Measurements from ENCODE around the gene SIGLECL1.

SIGLECL1 gene

GRCh38 chr19:51252306-51253079, 1.6 kb downstream of the SIGLECL1 start:
- DNase-seq (ENCODE audit: insufficient read length, low spot score) = no peak
- FAIRE-seq = no peak

DNA sequence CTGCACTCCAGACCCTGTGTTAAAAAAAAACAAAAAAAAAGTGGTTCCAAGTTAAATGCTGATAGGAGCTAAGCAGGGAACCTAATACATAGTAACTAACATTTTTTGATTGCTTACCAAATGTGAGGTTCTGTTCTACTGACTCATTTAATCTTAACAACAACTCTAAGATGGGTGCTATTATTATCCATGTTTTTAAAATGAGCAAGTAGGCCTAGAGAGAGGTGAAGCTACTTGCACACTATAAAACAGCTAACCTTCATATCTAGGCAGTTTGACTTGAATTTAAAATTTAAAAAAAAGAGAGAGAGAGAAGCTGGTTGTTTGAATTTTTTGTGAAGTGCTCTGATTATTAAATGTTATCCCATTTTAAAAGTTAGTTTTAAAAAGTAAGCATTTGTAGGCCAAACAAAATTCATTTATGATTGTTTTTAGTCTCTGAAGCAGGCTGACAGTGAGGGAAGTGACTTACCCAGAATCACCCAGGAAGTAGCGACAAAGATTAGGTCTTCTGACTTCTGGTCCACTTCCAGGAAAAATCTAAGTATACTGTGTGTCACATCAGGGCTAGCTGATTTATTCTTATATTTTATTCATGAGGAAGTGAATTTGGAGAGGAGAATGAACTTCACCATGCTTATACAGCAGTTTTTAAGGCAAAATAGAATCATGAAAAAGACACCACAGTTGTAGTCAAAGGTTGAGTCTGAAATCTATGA, 2.4 kb downstream of the SIGLECL1 start:
- DNase-seq (ENCODE audit: insufficient read length, low spot score) (no peak), FAIRE-seq (no peak)

DNA sequence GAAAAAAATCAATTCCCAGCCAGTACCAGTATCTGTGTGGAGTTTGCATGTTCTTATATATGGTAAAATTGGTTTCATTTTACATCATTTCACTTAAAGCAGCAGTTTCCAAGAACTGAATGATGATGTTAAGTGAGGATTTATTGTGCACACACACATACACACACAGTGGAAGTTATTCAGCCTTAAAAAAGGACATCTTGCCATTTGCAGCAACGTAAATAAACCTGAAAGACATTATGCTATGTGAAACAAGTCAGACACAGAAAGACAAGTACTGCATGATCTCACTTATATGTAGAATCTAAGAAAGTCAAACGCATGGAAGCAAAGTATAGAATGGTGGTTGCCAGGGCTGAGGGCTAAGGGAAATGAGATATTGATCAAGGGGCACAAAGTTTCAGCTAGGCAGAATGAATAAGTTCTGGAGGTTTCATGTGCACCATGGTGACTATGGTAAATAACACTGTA, 5.3 kb downstream of the SIGLECL1 start:
- DNase-seq (ENCODE audit: insufficient read length, low spot score) (no peak), FAIRE-seq (no peak)

- DNase-seq (ENCODE audit: insufficient read length, low spot score) (no peak), FAIRE-seq (no peak)
Measured at GRCh38 chr19:51257471-51257870, 6.6 kb downstream of the SIGLECL1 start.

DNA sequence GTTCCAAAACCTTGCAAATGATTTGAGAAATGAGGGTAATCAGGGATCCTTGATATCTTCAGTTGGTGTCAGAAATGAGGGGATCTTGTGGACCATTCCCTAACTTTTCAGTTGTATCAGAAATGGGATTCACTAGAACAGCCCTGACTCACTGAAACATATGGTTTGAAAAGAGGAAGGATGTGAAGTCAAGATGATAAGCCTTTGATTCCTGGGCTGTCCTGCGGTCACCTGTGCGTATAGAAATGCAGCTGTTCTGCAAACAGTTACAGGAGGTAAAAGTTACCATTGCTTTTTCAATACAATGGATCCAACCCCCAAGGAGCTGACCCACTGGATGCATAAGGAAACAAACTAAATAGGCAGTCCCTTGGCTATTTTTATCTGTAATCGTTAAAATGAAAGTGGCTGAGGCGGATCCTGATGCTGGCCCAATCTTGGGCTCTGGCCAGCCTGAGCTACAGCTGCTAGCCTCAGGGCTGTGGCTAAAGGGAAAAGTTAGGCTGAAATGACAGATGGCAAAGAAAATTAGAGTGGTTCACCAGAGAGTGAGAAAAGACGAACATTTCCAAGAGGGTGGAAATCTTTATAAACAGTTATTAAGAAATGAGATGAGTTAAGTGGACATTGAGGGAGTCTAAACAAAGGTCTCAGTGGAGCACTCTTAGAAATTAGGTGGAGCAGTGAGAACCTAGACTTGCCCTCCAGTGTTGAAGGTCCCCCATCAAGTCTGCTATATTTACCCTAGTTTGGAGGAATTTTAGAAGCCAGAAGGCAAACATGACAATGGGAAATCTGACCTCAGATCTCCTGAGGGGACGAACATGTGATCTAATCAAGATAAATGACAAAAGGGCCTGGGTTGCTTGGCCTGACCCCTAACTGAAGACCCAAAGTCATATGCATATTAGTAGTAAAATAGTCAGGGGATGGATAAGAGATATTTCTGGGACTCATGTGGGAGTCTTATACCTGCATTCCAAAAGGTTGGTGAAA, 7.6 kb downstream of the SIGLECL1 start:
- FAIRE-seq = no peak
- DNase-seq (ENCODE audit: insufficient read length, low spot score) = no peak

DNA sequence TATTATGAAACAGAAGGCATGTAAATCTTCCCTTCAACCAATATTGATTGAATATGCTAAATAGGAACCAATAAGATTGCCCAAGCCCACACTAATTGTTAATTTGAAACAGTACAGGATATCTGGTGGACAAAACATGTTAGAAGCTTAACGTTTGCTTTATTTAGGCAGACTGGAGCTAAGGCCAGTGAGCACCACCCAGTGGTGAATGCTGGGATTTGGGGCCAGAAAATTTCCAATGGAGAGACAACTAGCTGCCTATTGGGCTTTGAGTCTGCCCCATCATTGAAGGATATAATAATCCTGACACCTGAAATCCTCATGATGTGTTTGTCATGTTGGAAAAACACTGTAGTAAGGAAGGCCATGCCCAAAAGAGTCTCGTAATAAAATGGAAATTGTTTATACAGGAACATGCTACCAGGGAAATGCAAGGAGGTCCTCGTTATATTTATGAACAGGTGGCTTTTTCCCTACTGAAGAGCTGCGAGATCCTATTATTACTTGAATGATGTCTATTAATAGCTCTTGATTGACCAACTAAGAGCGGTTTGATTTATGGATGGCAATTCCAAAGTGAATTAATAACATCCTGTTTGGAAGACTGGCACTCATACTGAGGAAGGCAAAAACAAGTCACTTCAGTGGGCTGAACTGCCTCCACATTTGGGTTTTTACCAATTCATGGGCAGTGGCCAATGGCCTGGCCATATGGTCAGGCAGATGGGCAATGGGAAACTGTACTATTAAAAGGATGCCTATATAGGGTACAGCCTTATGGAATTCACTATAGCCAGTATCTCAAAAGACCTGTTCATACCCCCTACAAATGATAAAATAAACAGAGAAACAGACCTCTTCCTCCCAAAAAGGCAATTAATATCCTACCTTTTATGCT, 8.7 kb downstream of the SIGLECL1 start:
- peak; percentile 69 for FAIRE-seq
- peak; percentile 17 for DNase-seq (ENCODE audit: insufficient read length, low spot score)

DNA sequence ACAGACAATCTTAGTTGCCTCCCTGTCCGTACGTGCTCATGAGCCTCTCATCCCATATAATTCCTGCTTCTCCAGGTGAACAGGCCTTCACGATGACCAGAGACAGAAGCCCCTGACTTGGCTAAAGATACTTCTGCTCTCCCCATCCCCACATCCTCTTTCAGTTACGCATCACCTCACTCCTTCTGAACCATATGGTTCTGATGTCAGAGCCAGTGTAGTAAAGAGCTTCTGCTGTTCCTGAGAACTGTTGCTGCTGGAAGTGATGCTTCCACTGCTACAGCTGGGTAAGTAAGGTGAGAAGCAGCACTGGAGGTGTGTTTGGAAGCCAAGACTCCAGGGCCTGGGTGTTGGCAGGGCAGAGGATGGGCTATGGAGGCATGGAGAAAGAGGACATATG, 12.9 kb downstream of the SIGLECL1 start:
- no peak for DNase-seq (ENCODE audit: insufficient read length, low spot score)
- FAIRE-seq = no peak

DNA sequence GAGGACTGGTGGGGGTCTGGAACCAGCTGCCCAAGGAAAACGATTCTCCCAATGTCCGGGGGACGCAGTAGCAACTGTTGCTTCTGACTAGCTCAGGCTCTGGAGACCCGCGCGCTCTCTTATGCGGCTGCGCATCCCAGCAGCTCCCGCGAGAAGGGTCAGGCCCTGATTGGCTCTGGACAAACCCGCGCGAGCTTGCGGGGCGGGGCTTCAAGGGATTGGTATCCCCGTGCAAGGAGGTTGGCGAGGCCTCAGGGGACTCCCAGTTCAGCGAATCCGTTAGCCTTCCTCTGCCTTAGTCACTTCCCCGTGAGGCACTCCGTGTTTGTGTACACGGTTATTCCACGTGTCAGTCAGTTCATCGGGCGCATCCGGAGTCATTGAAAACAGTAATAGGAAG, 20.2 kb downstream of the SIGLECL1 start:
- no peak for FAIRE-seq

DNA sequence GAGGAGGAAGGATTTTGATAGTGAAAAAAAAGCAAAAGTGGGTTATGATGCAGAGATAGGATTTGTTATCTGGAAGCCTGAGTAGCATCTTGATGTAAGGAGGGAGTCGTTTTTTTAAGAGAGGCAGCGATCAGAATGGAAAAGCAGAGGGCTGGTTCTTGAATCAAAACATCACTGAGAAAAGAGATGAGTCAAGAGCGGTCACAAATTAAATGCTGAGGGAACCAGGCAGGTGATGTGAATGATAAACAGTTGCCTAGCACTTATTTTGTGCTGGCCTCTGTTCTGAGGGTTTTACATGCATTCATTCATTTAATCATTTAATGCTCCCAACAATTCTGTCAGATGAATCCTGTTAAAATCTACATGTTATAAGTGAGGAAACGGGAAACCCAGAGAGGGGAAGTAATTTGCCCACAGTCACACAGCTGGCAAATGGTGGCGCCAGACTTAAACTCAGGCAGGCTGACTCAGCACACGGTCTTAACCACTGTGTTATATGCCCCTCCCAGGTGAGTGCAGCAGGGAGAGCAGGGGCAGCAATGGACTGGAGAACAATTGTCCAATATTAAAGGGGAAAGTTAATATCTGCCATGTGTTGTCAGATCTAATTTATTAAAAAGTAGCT, 21.4 kb downstream of the SIGLECL1 start:
- no peak for DNase-seq (ENCODE audit: insufficient read length, low spot score)
- no peak for FAIRE-seq

More for the DNA sequence above, 20.2 kb downstream of the SIGLECL1 start:
- no peak for DNase-seq (ENCODE audit: insufficient read length, low spot score)

DNA sequence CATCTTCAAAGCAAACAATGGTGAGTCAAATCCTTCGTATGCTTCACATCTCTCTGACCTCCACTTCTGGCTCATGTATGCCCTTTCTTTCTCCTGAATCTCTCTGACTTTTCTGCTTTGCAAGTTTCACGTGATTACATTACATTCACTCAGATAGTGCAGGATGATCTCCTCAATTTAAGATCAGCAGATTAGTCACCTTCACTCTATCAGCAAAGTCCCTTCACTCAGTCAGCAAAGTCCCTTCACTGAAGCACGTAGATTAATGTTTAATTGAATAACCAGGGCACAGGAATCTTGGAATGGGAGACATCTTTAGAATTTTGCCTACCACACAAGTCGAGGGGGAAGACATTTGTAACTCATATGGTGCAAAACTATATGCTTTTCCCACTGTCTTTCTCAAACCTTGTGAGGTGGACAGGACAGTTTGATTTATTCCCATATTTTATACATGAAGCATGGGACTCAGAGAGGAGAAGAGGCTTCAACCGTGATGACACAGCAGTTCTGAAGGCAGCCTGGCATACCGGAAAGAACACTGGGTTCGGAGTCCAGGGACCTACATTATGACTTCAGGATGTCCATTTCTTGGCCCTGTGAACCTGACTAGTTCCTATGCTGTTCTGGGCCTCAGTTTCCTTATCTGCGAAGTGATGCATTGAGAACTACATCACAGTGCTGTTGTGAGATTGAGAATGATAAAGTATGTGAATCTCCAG, 23.3 kb downstream of the SIGLECL1 start:
- FAIRE-seq (no peak), DNase-seq (ENCODE audit: insufficient read length, low spot score) (no peak)

DNA sequence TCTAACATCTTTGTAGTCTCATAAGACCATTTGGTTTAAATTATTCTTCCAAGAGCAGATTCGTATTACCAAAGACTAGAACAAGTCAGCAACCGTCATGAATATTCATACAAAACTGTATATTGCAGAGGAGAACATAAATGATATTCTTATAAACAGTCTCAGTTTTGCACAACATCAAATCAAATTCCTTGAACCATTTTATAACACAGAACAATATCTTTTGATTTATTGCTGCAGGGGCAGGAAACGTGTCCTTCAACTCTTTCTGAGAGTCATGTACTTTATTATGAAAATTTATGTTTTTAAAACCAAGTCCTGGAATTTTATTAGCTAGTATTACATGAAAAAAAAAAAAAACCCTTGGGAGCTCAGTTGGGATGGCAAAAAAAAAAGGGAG, 26.2 kb downstream of the SIGLECL1 start:
- no peak for FAIRE-seq
- no peak for DNase-seq (ENCODE audit: insufficient read length, low spot score)

- no peak for FAIRE-seq
Measured at GRCh38 chr19:51282335-51282734, 31.5 kb downstream of the SIGLECL1 start.

GRCh38 chr19:51285682-51286081, 34.8 kb downstream of the SIGLECL1 start:
- DNase-seq (ENCODE audit: insufficient read length, low spot score) (no peak), FAIRE-seq (no peak)

More at GRCh38 chr19:51282335-51282734, 31.5 kb downstream of the SIGLECL1 start:
- DNase-seq (ENCODE audit: insufficient read length, low spot score) = no peak

DNA sequence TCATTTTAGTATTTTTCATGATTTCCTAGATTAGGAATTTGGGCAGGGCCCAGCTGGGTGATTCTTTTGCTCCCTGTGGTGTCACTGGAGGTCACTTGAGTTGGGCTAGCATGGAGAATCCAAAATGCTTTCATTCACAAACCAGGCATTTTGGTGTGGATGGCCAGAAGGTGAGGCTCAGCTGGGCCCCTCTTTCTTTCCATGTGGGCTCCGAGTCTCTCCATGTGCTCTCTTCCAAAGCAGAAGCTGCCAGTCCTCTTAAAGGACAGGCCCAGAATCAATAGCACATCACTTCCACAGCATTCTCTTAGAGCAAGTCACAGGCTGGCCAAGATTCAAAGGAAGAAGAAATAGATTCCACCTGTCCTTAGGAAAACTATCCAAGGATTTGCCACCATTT, 38.8 kb downstream of the SIGLECL1 start:
- no peak for DNase-seq (ENCODE audit: insufficient read length, low spot score)

DNA sequence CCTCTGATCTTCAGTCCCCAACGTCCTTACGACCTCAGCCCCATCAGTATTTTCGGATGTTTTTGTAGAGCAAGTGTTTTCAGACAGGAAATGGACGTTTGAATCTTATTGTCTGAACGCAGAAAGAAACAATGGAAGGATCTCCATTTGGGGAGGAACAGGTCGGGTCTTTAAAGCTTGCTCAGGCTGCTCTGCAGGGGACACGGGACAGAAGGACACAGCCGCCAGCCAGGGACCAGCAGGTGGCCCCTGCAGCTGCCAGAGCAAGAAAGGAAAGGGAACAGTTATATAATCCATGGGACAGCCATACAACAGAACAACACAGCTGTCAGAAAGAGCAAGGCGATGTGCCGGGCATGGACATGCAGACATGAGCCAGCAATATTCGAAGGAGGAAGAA, 42.1 kb downstream of the SIGLECL1 start:
- FAIRE-seq (no peak), DNase-seq (ENCODE audit: insufficient read length, low spot score) (no peak)

More for the DNA sequence above, 38.8 kb downstream of the SIGLECL1 start:
- no peak for FAIRE-seq

DNA sequence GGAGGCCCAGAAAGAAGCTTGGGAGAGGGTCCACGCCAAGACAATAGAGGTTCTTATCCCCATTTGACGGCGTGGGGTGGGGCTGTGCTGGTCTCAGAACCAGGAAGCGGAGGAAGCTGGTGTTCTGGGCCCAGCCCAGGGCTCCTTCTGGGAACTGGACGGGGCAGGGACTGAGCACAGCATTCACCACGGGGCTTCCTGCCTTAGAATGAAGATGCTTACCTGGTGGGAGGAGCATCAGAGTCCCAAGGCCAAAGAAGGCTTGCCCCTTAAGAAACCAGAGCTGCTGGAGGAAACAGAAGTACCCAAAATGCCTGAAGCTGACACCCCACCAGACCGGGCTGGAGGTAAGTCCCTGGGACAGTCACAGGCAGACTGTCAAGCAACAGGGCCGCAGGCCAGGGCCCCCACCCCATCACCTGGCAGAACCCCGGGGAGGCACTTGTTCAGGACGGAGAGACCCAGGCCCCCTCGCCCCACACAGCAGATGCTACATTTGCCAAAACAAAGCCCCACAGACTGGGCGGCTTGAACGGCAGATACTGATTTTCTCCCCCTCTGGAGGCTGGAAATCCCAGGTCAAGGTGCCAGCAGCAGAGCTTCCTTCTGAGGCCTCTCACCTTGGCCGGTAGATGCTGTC, 42.8 kb downstream of the SIGLECL1 start:
- no peak for FAIRE-seq
- no peak for DNase-seq (ENCODE audit: insufficient read length, low spot score)

- no peak for DNase-seq (ENCODE audit: insufficient read length, low spot score)
- no peak for FAIRE-seq
Measured at GRCh38 chr19:51294211-51294976, 43.5 kb downstream of the SIGLECL1 start.

Data from GM19239 (cell line).